ENCODE measurements around the gene CAMK2B. TPM values are rescaled to one million over a fixed set of nuclear protein-coding genes. Genes with fewer than 3 reads are reported as not detected.

The CAMK2B gene
- total RNA-seq, 1 experiment from 2014 or later: 0.34 TPM

- no TSS peak for BruUV-seq (replicated peaks)
- Histone ChIP-seq H3K4me1 (ENCODE audit: control insufficient read depth in 1 of 2, insufficient read depth in 2 of 2, low read length in 2 of 2) (no peaks in the 10 kb centered on the region), H2AFZ (ENCODE audit: low read depth, low read length, poor library complexity, severe bottlenecking) (no peak overlapping the region), H3K9ac (ENCODE audit: low read length) (no peak overlapping the region), H3K9me3 (ENCODE audit: control insufficient read depth in 1 of 2, insufficient read depth in 1 of 2, low read depth in 1 of 2, low read length in 2 of 2) (no peaks in the 10 kb centered on the region), H3K27me3 (ENCODE audit: insufficient read depth, low read length) (no peaks in the 10 kb centered on the region), H3K4me3 (replicated peaks in 1 of 2; ENCODE audit: low read depth in 1 of 2, low read length in 2 of 2) (no peak overlapping the region), H3K36me3 (ENCODE audit: control insufficient read depth in 1 of 2, insufficient read depth in 2 of 2, low read length in 2 of 2) (no peaks in the 10 kb centered on the region), H4K20me1 (ENCODE audit: insufficient read depth) (no peaks in the 10 kb centered on the region), H3K4me2 (ENCODE audit: low read length) (no peak overlapping the region), H3K27ac (ENCODE audit: low read depth, low read length) (no peak overlapping the region), H3K9me2 (ENCODE audit: insufficient read depth) (no peaks in the 10 kb centered on the region), H3K79me2 (ENCODE audit: insufficient read depth, low read length) (no peaks in the 10 kb centered on the region)
- POLR2A ChIA-PET: no interaction called here
- CTCF ChIA-PET: no interaction called here
- intact Hi-C loops (cut with micrococcal nuclease): no loop called here
- DNase-seq (ENCODE audit: low read depth, low spot score) (no peak), ATAC-seq (peak; percentile 34; the same call in 1 of the 2 replicates)
- RAD21 ChIA-PET (ENCODE audit: low non-redundant PET in 1 of 2, low total read pairs in 2 of 2, uncharacterized antibody in 2 of 2, unreplicated experiment in 2 of 2): no interaction called here
- TF ChIP-seq RAD21 (IDR thresholded peaks at IDR 0.05; ENCODE audit: low read depth): no peak
- TF ChIP-seq CEBPB (IDR thresholded peaks at IDR 0.05; ENCODE audit: low read depth): no peak
- TF ChIP-seq FOSL1 (IDR thresholded peaks at IDR 0.05; ENCODE audit: low read depth): no peak
- no peak for TF ChIP-seq EZH2phosphoT487 (IDR thresholded peaks at IDR 0.05; ENCODE audit: borderline replicate concordance)
- TF ChIP-seq ATF3 (IDR thresholded peaks at IDR 0.05): no peak
- no peak for TF ChIP-seq JUND (IDR thresholded peaks at IDR 0.05)
- no peak for TF ChIP-seq ZNF274 (IDR thresholded peaks at IDR 0.05; ENCODE audit: low read depth, low read length)
These were observed 94.3 kb downstream of the CAMK2B start for GRCh38 chr7:44231088-44231487.

- Histone ChIP-seq H3K27me3 (ENCODE audit: insufficient read depth, low read length) (no peaks in the 10 kb centered on the region), H3K9ac (ENCODE audit: low read length) (no peak overlapping the region), H2AFZ (ENCODE audit: low read depth, low read length, poor library complexity, severe bottlenecking) (no peak overlapping the region), H3K79me2 (ENCODE audit: insufficient read depth, low read length) (no peaks in the 10 kb centered on the region), H4K20me1 (ENCODE audit: insufficient read depth) (no peaks in the 10 kb centered on the region), H3K36me3 (ENCODE audit: control insufficient read depth in 1 of 2, insufficient read depth in 2 of 2, low read length in 2 of 2) (no peaks in the 10 kb centered on the region), H3K9me2 (ENCODE audit: insufficient read depth) (no peaks in the 10 kb centered on the region), H3K27ac (ENCODE audit: low read depth, low read length) (no peak overlapping the region), H3K9me3 (ENCODE audit: control insufficient read depth in 1 of 2, insufficient read depth in 1 of 2, low read depth in 1 of 2, low read length in 2 of 2) (no peaks in the 10 kb centered on the region), H3K4me2 (ENCODE audit: low read length) (no peak overlapping the region), H3K4me3 (replicated peaks in 1 of 2; ENCODE audit: low read depth in 1 of 2, low read length in 2 of 2) (no peak overlapping the region), H3K4me1 (ENCODE audit: control insufficient read depth in 1 of 2, insufficient read depth in 2 of 2, low read length in 2 of 2) (no peaks in the 10 kb centered on the region)
- RAD21 ChIA-PET (ENCODE audit: low non-redundant PET in 1 of 2, low total read pairs in 2 of 2, uncharacterized antibody in 2 of 2, unreplicated experiment in 2 of 2): no interaction called here
- CTCF ChIA-PET: no interaction called here
- no peak for ATAC-seq
- POLR2A ChIA-PET: no interaction called here
- BruUV-seq (replicated peaks): no TSS peak
- intact Hi-C loops (cut with micrococcal nuclease): no loop called here
- no peak for DNase-seq (ENCODE audit: low read depth, low spot score)
- TF ChIP-seq POLR2A (IDR thresholded peaks at IDR 0.05; ENCODE audit: borderline replicate concordance, extremely low read depth, insufficient read depth, insufficient read length) (no peak), FOSL1 (IDR thresholded peaks at IDR 0.05; ENCODE audit: low read depth) (no peak), EZH2phosphoT487 (IDR thresholded peaks at IDR 0.05; ENCODE audit: borderline replicate concordance) (no peak), YY1 (IDR thresholded peaks at IDR 0.05; ENCODE audit: extremely low read depth, insufficient replicate concordance, low read depth, low read length) (no peak), POLR2AphosphoS5 (IDR thresholded peaks at IDR 0.05; ENCODE audit: low read depth, low read length) (no peak), JUND (IDR thresholded peaks at IDR 0.05) (no peak), EZH2 (IDR thresholded peaks at IDR 0.05) (no peak), SRF (IDR thresholded peaks at IDR 0.05; ENCODE audit: low read depth) (no peak), REST (IDR thresholded peaks at IDR 0.05; ENCODE audit: low read depth) (no peak), SIN3A (IDR thresholded peaks at IDR 0.05; ENCODE audit: low read depth) (no peak), CEBPB (IDR thresholded peaks at IDR 0.05; ENCODE audit: low read depth) (no peak), CTCF (IDR thresholded peaks at IDR 0.05 in 2 of 3, conservative IDR thresholded peaks at IDR 0.05 in 1 of 3; ENCODE audit: borderline replicate concordance in 1 of 3, insufficient read depth in 1 of 3, low read depth in 2 of 3, low read length in 2 of 3) (no peak), ELF1 (IDR thresholded peaks at IDR 0.05; ENCODE audit: borderline replicate concordance, low read depth) (no peak), EGR1 (IDR thresholded peaks at IDR 0.05; ENCODE audit: low read depth) (no peak)
These were observed 95.1 kb downstream of the CAMK2B start for GRCh38 chr7:44230286-44230685.
